Ovary (tissue), 9 donors: ENCODE data around the gene TBC1D8. TPM values are rescaled to one million over a fixed set of nuclear protein-coding genes. Genes with fewer than 3 reads are reported as not detected.

ENCODE experiments used
- DNase-seq, 5 donors: peaks; one replicate each; pipeline ENCODE4 v3.0.0-alpha.2; 2019 to 2020
- H3K27ac ChIP-seq, 2 donors: fragments of 200-600 bp; one replicate each; pipeline versions ENCODE4 v1.5.1 to v1.8.0; 2019 to 2022
- H3K27me3 ChIP-seq: fragments of 200-600 bp; one replicate; pipeline ENCODE4 v1.8.0; 2022
- H3K36me3 ChIP-seq: fragments of 200-600 bp; sonication (generic); one replicate; pipeline ENCODE4 v1.5.1; 2019
- H3K4me1 ChIP-seq: one replicate; pipeline ENCODE4 v1.8.1; 2013; ENCODE audit warnings: mild to moderate bottlenecking, moderate library complexity; ENCODE audit not compliant: insufficient read depth
- H3K4me3 ChIP-seq: fragments of 200-600 bp; sonication (generic); one replicate; pipeline ENCODE4 v1.5.1; 2017
- H3K9me3 ChIP-seq, 2 donors: fragments of 200-600 bp in 1 of 2; sonication (generic) in 1 of 2; one replicate each; pipeline versions ENCODE4 v1.5.1 to v1.8.1; 2013 to 2019; ENCODE audit warnings: mild to moderate bottlenecking in 1 of 2, moderate library complexity in 1 of 2
- CTCF ChIP-seq, 3 donors: fragments of 450-650 bp in 2 of 3; fragments of 200-600 bp in 1 of 3; IDR thresholded peaks; one replicate each; pipeline versions ENCODE4 v1.5.1 to v1.8.0; 2016 to 2022; ENCODE audit warnings: antibody characterized with exemption in 3 of 3, mild to moderate bottlenecking in 1 of 3
- EP300 ChIP-seq: sonication (generic); formaldehyde crosslinking; IDR thresholded peaks from one replicate; pipeline ENCODE4 v1.6.1; 2017; ENCODE audit warnings: antibody characterized with exemption
- POLR2A ChIP-seq: fragments of 450-650 bp; IDR thresholded peaks from one replicate; pipeline ENCODE4 v1.6.1; 2017; ENCODE audit warnings: antibody characterized with exemption, mild to moderate bottlenecking, moderate library complexity
- WGBS, 3 donors: extraction: QIAGEN DNeasy Blood & Tissue Kit in 1 of 3; methylation state at CpG; one replicate each; pipeline versions ENCODE4 v1.1.5 to v1.1.7; 2013 to 2017; 5-methylcytosine and 5-hydroxymethylcytosine counted together
- intact Hi-C, 4 donors: fragments of 100-400 bp; cut with DNase I; formaldehyde crosslinking; loops; one replicate each; pipeline versions ENCODE4 v1.11.0 to v1.15.1; 2022 to 2023
- polyA plus RNA-seq, 2 donors: library from polyadenylated mRNA; stranded (reverse); fragments of 200-250 nt in 1 of 2; fragments of 350-450 nt in 1 of 2; fragmentation: Illumina TruSeq in 1 of 2; extraction: RNeasy Lipid Tissue Mini Kit (QIAGEN cat#74804) in 1 of 2; gene quantifications; one replicate each; pipeline ENCODE4 v1.2.3, GENCODE V29; 2013 to 2014
- total RNA-seq, 7 donors: library from RNA; depleted of rRNA in 2 of 7; stranded (reverse); fragments of >200 nt in 2 of 7; fragmentation: NEBNext Ultra II Directional in 3 of 7; extraction: Animal tissue kit (Norgen Biotek cat#: 25700) in 3 of 7; gene quantifications; one replicate each; pipeline versions ENCODE4 v1.1.0 to v1.2.4, GENCODE V29; 2016 to 2023
- donor health status: DM: no; HTN: no; CAD: no; lungs with moderate emphysema.
- donor health status: DM: no; HTN: no; CAD: no.
- donor health status: Bipolar disorder and iron deficiency.
- donor health status: DM: yes; HTN: yes; CAD: no.
- donor health status: DM: no; HTN: no; CAD: no.
- donor health status: DM: yes; HTN: yes; CAD: no.

Gene TBC1D8
- total and polyA plus RNA-seq, 9 donors, result 10.8 to 44.6 (median 15.6) TPM

GRCh38 chr2:101012706-101013181 lies 138.4 kb downstream of the TBC1D8 start:
- peak in 1 of 5 donors; percentile 53 for DNase-seq
- no peak overlapping the region for H3K27ac ChIP-seq
- intact Hi-C loops, result loop anchor here (5.0 to 10.0 kb wide), 3 partner anchors 140 to 192 kb away; partner anchors contain the start of gene TBC1D8 (in 3 of the 4)
- H3K27me3 ChIP-seq, result no peaks in the 10 kb centered on the region
- H3K36me3 ChIP-seq, result no peaks in the 10 kb centered on the region
- H3K4me1 ChIP-seq, result no peaks in the 10 kb centered on the region
- H3K4me3 ChIP-seq, result no peak overlapping the region
- peak; percentile 73 to 81 (median 81) for TF ChIP-seq CTCF (IDR thresholded peaks at IDR 0.05)
- TF ChIP-seq EP300, result no peak
- no peak for TF ChIP-seq POLR2A
- WGBS, 3 donors, result 22 to 28% (median 26%) methylated on average over 5 of the region's 5 CpGs
- H3K9me3 ChIP-seq, result no peaks in the 10 kb centered on the region

- TF ChIP-seq POLR2A (no peak), EP300 (no peak), CTCF (IDR thresholded peaks at IDR 0.05) (no peak)
- 42 to 49% (median 43%) methylated on average over 8 of the region's 8 CpGs for WGBS, 3 donors
- no peak overlapping the region for H3K27ac ChIP-seq
- no peak overlapping the region for H3K4me3 ChIP-seq
- intact Hi-C loops, result loop anchor here (5.0 to 10.0 kb wide), 3 partner anchors 140 to 193 kb away; partner anchors contain the start of gene TBC1D8 (in 3 of the 4)
- H3K4me1 ChIP-seq, result no peaks in the 10 kb centered on the region
- no peaks in the 10 kb centered on the region for H3K36me3 ChIP-seq
- no peaks in the 10 kb centered on the region for H3K9me3 ChIP-seq
- no peak for DNase-seq
- H3K27me3 ChIP-seq, result no peaks in the 10 kb centered on the region
Observed at GRCh38 chr2:101012054-101012705, 139.0 kb downstream of the TBC1D8 start.

GRCh38 chr2:101011152-101011551 lies 140.0 kb downstream of the TBC1D8 start:
- no peak for DNase-seq

More at GRCh38 chr2:101011152-101011551, 140.0 kb downstream of the TBC1D8 start:
- TF ChIP-seq CTCF (IDR thresholded peaks at IDR 0.05) (no peak), POLR2A (no peak), EP300 (no peak)
- intact Hi-C loops, result loop anchor here (5.0 to 10.0 kb wide), 3 partner anchors 141 to 194 kb away; partner anchors contain the start of gene TBC1D8 (in 3 of the 4)
- no peak overlapping the region for H3K27ac ChIP-seq
- H3K9me3 ChIP-seq, result no peaks in the 10 kb centered on the region
- H3K4me1 ChIP-seq, result no peaks in the 10 kb centered on the region
- H3K4me3 ChIP-seq, result no peak overlapping the region
- H3K27me3 ChIP-seq, result no peaks in the 10 kb centered on the region
- H3K36me3 ChIP-seq, result no peaks in the 10 kb centered on the region
- WGBS, 3 donors, result 79 to 84% (median 80%) methylated on average over 10 of the region's 10 CpGs
